ENCODE measurements around the gene CDON.

The CDON gene

DNA sequence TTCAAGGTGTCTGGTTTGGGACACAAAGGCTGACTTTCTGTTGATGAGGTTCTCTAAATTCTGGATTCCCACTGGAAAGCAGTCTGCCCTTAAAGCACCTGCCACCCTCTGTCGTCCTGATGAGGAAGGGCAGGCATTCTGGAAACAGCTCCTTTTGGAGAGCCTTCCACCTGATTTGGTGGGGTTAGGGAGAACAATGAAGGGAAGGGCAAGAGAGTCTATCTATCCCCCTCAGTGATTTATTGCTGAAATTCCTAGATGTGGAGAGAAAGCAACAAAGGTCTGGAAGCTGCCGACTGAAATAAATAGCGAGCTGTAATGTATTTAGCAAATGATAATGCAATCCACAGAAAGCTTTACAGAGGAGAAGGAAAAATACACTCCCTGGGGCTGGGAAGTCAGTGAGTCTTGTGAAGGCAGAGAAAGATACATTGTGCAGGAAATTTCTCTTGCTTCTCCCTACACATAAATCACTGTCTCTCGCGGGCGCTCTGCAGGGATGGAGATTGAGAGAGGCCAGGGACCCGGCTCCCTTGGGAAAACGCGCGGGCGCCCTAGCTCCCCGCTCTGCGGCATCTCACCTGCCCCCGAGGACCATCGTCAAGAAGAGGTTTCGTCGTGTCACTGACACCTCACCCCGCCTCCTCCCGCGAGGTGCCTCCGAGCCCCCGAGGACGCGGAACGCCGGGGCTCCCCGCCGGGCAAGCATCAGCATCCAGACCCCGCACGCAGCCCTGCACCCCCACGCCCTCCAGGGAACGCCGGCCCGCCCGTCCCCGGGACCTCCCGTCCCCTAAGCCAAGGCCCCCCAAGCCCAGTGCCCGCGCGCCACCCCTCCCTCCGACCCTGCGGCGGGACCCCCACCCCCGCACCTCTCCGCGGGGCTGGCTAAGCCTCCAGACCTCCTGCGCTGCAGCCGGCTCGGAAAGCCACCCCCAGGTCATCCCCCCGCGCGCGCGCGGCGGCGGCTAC is 673 bp downstream of the CDON start:
- peak overlapping the region; percentile 89 for H3K27ac ChIP-seq
- TF ChIP-seq ZFX (IDR thresholded peaks at IDR 0.05) (no peak), CTCF (conservative IDR thresholded peaks at IDR 0.05) (peak; percentile 76)

GRCh38 chr11:126060757-126061171 is 1.9 kb downstream of the CDON start:
- TF ChIP-seq CTCF (conservative IDR thresholded peaks at IDR 0.05), result no peak
- no peak for TF ChIP-seq ZFX (IDR thresholded peaks at IDR 0.05)
- H3K27ac ChIP-seq, result no peak overlapping the region

- TF ChIP-seq ZFX (IDR thresholded peaks at IDR 0.05), result no peak
- no peak for TF ChIP-seq CTCF (conservative IDR thresholded peaks at IDR 0.05)
- H3K27ac ChIP-seq, result no peak overlapping the region
Measured at GRCh38 chr11:126059238-126059781, 3.4 kb downstream of the CDON start.

- H3K27ac ChIP-seq, result no peak overlapping the region
- TF ChIP-seq CTCF (conservative IDR thresholded peaks at IDR 0.05) (no peak), ZFX (IDR thresholded peaks at IDR 0.05) (no peak)
Measured at GRCh38 chr11:126058105-126058874, 4.4 kb downstream of the CDON start.

- TF ChIP-seq ZFX (IDR thresholded peaks at IDR 0.05) (no peak), CTCF (conservative IDR thresholded peaks at IDR 0.05) (no peak)
- H3K27ac ChIP-seq, result no peak overlapping the region
Measured at GRCh38 chr11:126054882-126055281, 7.8 kb downstream of the CDON start.

DNA sequence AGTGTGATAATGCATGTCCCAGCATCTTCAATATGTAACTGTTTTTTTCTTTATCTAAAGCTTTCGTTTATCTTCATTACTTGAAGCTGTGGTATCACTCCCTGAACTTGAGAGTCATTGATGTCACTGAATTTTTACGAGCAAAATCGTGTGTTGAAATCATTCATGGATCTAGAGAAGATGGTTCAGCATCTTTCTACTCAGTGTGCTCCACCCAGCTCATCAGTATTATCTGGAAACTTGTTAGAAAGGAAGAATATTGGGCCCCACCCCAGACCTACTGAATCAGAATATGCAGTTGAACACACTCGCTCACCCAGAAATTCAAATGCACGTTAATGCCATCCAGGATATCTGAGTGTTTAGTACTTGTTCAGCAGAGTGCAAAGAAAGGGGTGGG is 8.3 kb downstream of the CDON start:
- no peak overlapping the region for H3K27ac ChIP-seq
- TF ChIP-seq CTCF (conservative IDR thresholded peaks at IDR 0.05) (no peak), ZFX (IDR thresholded peaks at IDR 0.05) (no peak)
